Measurements from ENCODE around the gene CPNE8.

GRCh38 chr12:38669081-38669480, 236.3 kb downstream of the CPNE8 start:
- TF ChIP-seq, protein P1, sequence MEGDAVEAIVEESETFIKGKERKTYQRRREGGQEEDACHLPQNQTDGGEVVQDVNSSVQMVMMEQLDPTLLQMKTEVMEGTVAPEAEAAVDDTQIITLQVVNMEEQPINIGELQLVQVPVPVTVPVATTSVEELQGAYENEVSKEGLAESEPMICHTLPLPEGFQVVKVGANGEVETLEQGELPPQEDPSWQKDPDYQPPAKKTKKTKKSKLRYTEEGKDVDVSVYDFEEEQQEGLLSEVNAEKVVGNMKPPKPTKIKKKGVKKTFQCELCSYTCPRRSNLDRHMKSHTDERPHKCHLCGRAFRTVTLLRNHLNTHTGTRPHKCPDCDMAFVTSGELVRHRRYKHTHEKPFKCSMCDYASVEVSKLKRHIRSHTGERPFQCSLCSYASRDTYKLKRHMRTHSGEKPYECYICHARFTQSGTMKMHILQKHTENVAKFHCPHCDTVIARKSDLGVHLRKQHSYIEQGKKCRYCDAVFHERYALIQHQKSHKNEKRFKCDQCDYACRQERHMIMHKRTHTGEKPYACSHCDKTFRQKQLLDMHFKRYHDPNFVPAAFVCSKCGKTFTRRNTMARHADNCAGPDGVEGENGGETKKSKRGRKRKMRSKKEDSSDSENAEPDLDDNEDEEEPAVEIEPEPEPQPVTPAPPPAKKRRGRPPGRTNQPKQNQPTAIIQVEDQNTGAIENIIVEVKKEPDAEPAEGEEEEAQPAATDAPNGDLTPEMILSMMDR (IDR thresholded peaks at IDR 0.05) = no peak
- no peak for TF ChIP-seq POLR2A (IDR thresholded peaks at IDR 0.05)
- no peak for TF ChIP-seq POLR2AphosphoS5 (IDR thresholded peaks at IDR 0.05)
- TF ChIP-seq EP300 (IDR thresholded peaks at IDR 0.05) = no peak
